Measurements from ENCODE around the gene EBF4. TPM values are rescaled to one million over a fixed set of nuclear protein-coding genes. Genes with fewer than 3 reads are reported as not detected.
A peak's percentile ranks its signal among the peaks of the same experiment; 100 is the strongest.
"Not testable (repeated sequence)": the region's sequence is repeated elsewhere in the genome, so short reads cannot be mapped to it uniquely, and the experiment has no call there.

EBF4 gene
- total RNA-seq, 2 experiments from 2014 or later = 5.9 to 6.6 TPM

- intact Hi-C loops (cut with micrococcal nuclease); H3K27ac Mint-ChIP-seq; CTCF ChIA-PET; H3K4me1 Mint-ChIP-seq (ENCODE audit: low read depth); POLR2A ChIA-PET; H3K9me3 Mint-ChIP-seq; H3K4me3 Mint-ChIP-seq; H3K36me3 Mint-ChIP-seq; DNase-seq: not testable (repeated sequence)
- H3K27me3 Mint-ChIP-seq = peaks cover 19% of the 10 kb centered on the region
Observed at GRCh38 chr20:2682040-2682439, 10.5 kb upstream of the EBF4 start.

GRCh38 chr20:2684817-2685216 lies 7.8 kb upstream of the EBF4 start:
- CTCF ChIA-PET = interaction anchor here (0.7 to 6.1 kb wide), 3 partner anchors 29 to 316 kb away, joined by 3 to 80 read pairs (median 4); no protein-coding TSS in a partner anchor
- Mint-ChIP-seq H3K4me1 (ENCODE audit: low read depth) (peaks cover 13% of the 10 kb centered on the region), H3K27me3 (peaks cover 14% of the 10 kb centered on the region)
- H3K4me3 Mint-ChIP-seq; H3K9me3 Mint-ChIP-seq; H3K36me3 Mint-ChIP-seq; DNase-seq; intact Hi-C loops (cut with micrococcal nuclease); H3K27ac Mint-ChIP-seq: not testable (repeated sequence)
- POLR2A ChIA-PET = interaction anchor here (1.1 kb wide), 1 partner anchor 57 kb away, joined by 3 read pairs; no protein-coding TSS in a partner anchor

- CTCF ChIA-PET = interaction anchor here (0.6 to 6.1 kb wide), 16 partner anchors 10 to 313 kb away, joined by 3 to 80 read pairs (median 4); partner anchors contain the start of gene NOP56
- H3K9me3 Mint-ChIP-seq = no peaks in the 10 kb centered on the region
- DNase-seq = no peak
- peaks cover 3% of the 10 kb centered on the region for H3K36me3 Mint-ChIP-seq
- peak overlapping the region; percentile 45 for H3K4me3 Mint-ChIP-seq
- H3K27me3 Mint-ChIP-seq = peaks cover 19% of the 10 kb centered on the region
- H3K4me1 Mint-ChIP-seq (ENCODE audit: low read depth) = peaks cover 22% of the 10 kb centered on the region
- H3K27ac Mint-ChIP-seq = no peak overlapping the region
- intact Hi-C loops (cut with micrococcal nuclease) = no loop called here
- POLR2A ChIA-PET = no interaction called here
Observed at GRCh38 chr20:2687514-2687913, 5.1 kb upstream of the EBF4 start.

- POLR2A ChIA-PET = interaction anchor here (0.8 to 1.1 kb wide), 3 partner anchors 24 to 359 kb away, joined by 3 read pairs; partner anchors contain the start of gene IDH3B
- H3K36me3 Mint-ChIP-seq = peaks cover 3% of the 10 kb centered on the region
- intact Hi-C loops (cut with micrococcal nuclease) = loop anchor here (1.0 to 2.0 kb wide), 4 partner anchors 55 to 313 kb away; no protein-coding TSS in a partner anchor
- H3K9me3 Mint-ChIP-seq = no peaks in the 10 kb centered on the region
- no peak overlapping the region for H3K27ac Mint-ChIP-seq
- CTCF ChIA-PET = interaction anchor here (0.6 to 6.1 kb wide), 16 partner anchors 12 to 313 kb away, joined by 3 to 80 read pairs (median 4); partner anchors contain the start of gene NOP56
- peak; percentile 90 for DNase-seq
- peaks cover 22% of the 10 kb centered on the region for H3K4me1 Mint-ChIP-seq (ENCODE audit: low read depth)
- H3K27me3 Mint-ChIP-seq = peaks cover 16% of the 10 kb centered on the region
- peak overlapping the region; percentile 45 for H3K4me3 Mint-ChIP-seq
Observed at GRCh38 chr20:2688041-2688591, 4.5 kb upstream of the EBF4 start.

- H3K27me3 Mint-ChIP-seq = peaks cover 27% of the 10 kb centered on the region
- POLR2A ChIA-PET = no interaction called here
- DNase-seq = no peak
- peaks cover 22% of the 10 kb centered on the region for H3K4me1 Mint-ChIP-seq (ENCODE audit: low read depth)
- peaks cover 3% of the 10 kb centered on the region for H3K36me3 Mint-ChIP-seq
- H3K4me3 Mint-ChIP-seq = no peak overlapping the region
- H3K9me3 Mint-ChIP-seq = no peaks in the 10 kb centered on the region
- CTCF ChIA-PET = interaction anchor here (1.2 to 6.1 kb wide), 3 partner anchors 53 to 363 kb away, joined by 4 to 80 read pairs (median 42); no protein-coding TSS in a partner anchor
- intact Hi-C loops (cut with micrococcal nuclease) = no loop called here
- no peak overlapping the region for H3K27ac Mint-ChIP-seq
Observed at GRCh38 chr20:2690213-2690612, 2.4 kb upstream of the EBF4 start.

- ChIA-PET CTCF (interaction anchor here (5.2 to 6.1 kb wide), 2 partner anchors 52 to 62 kb away, joined by 42 to 80 read pairs; no protein-coding TSS in a partner anchor), POLR2A (no interaction called here)
- Mint-ChIP-seq H3K4me1 (ENCODE audit: low read depth) (peaks cover 22% of the 10 kb centered on the region), H3K36me3 (peaks cover 3% of the 10 kb centered on the region), H3K27ac (no peak overlapping the region), H3K9me3 (no peaks in the 10 kb centered on the region), H3K27me3 (peaks cover 30% of the 10 kb centered on the region), H3K4me3 (no peak overlapping the region)
- no peak for DNase-seq
- intact Hi-C loops (cut with micrococcal nuclease) = no loop called here
Observed at GRCh38 chr20:2690718-2691117, 1.9 kb upstream of the EBF4 start.

GRCh38 chr20:2691127-2691526 lies 1.5 kb upstream of the EBF4 start:
- Mint-ChIP-seq H3K9me3 (no peaks in the 10 kb centered on the region), H3K27ac (no peak overlapping the region), H3K4me3 (peak overlapping the region; percentile 72), H3K4me1 (ENCODE audit: low read depth) (peaks cover 22% of the 10 kb centered on the region), H3K27me3 (peaks cover 34% of the 10 kb centered on the region), H3K36me3 (peaks cover 3% of the 10 kb centered on the region)
- intact Hi-C loops (cut with micrococcal nuclease) = no loop called here
- ChIA-PET POLR2A (no interaction called here), CTCF (interaction anchor here (1.0 to 1.7 kb wide), 2 partner anchors 52 to 62 kb away, joined by 3 to 5 read pairs; no protein-coding TSS in a partner anchor)
- DNase-seq = no peak

- intact Hi-C loops (cut with micrococcal nuclease) = no loop called here
- H3K4me3 Mint-ChIP-seq = peak overlapping the region; percentile 72
Observed at GRCh38 chr20:2691663-2692035, 931 bp upstream of the EBF4 start.

GRCh38 chr20:2692886-2693285 lies 306 bp downstream of the EBF4 start:
- H3K36me3 Mint-ChIP-seq = peaks cover 3% of the 10 kb centered on the region
- no peaks in the 10 kb centered on the region for H3K9me3 Mint-ChIP-seq
- peaks cover 17% of the 10 kb centered on the region for H3K4me1 Mint-ChIP-seq (ENCODE audit: low read depth)
- no peak overlapping the region for H3K27ac Mint-ChIP-seq
- peaks cover 40% of the 10 kb centered on the region for H3K27me3 Mint-ChIP-seq
- intact Hi-C loops (cut with micrococcal nuclease) = no loop called here
- peak; percentile 27 for DNase-seq
- ChIA-PET CTCF (interaction anchor here (0.7 to 1.7 kb wide), 4 partner anchors 25 to 60 kb away, joined by 3 to 5 read pairs (median 4); no protein-coding TSS in a partner anchor), POLR2A (no interaction called here)
- H3K4me3 Mint-ChIP-seq = no peak overlapping the region

More at GRCh38 chr20:2691663-2692035, 931 bp upstream of the EBF4 start:
- Mint-ChIP-seq H3K27me3 (peaks cover 36% of the 10 kb centered on the region), H3K36me3 (peaks cover 3% of the 10 kb centered on the region), H3K4me1 (ENCODE audit: low read depth) (peaks cover 22% of the 10 kb centered on the region), H3K9me3 (no peaks in the 10 kb centered on the region), H3K27ac (no peak overlapping the region)
- no peak for DNase-seq
- ChIA-PET CTCF (interaction anchor here (1.0 to 1.7 kb wide), 2 partner anchors 52 to 61 kb away, joined by 3 to 5 read pairs; no protein-coding TSS in a partner anchor), POLR2A (interaction anchor here (0.6 kb wide), 1 partner anchor 31 kb away, joined by 3 read pairs; no protein-coding TSS in a partner anchor)

GRCh38 chr20:2693286-2694007 lies 867 bp downstream of the EBF4 start:
- peaks cover 3% of the 10 kb centered on the region for H3K36me3 Mint-ChIP-seq
- CTCF ChIA-PET = interaction anchor here (0.9 to 1.5 kb wide), 5 partner anchors 24 to 360 kb away, joined by 3 to 6 read pairs (median 5); no protein-coding TSS in a partner anchor

GRCh38 chr20:2694008-2694471 lies 1.5 kb downstream of the EBF4 start:
- H3K36me3 Mint-ChIP-seq = peaks cover 3% of the 10 kb centered on the region
- peaks cover 9% of the 10 kb centered on the region for H3K4me1 Mint-ChIP-seq (ENCODE audit: low read depth)
- intact Hi-C loops (cut with micrococcal nuclease) = no loop called here
- H3K9me3 Mint-ChIP-seq = no peaks in the 10 kb centered on the region
- no peak overlapping the region for H3K27ac Mint-ChIP-seq
- peak overlapping the region; percentile 13 for H3K4me3 Mint-ChIP-seq
- ChIA-PET POLR2A (no interaction called here), CTCF (interaction anchor here (0.9 to 1.5 kb wide), 5 partner anchors 24 to 359 kb away, joined by 3 to 6 read pairs (median 5); no protein-coding TSS in a partner anchor)
- DNase-seq = no peak
- peaks cover 45% of the 10 kb centered on the region for H3K27me3 Mint-ChIP-seq

More at GRCh38 chr20:2693286-2694007, 867 bp downstream of the EBF4 start:
- H3K4me1 Mint-ChIP-seq (ENCODE audit: low read depth) = peaks cover 11% of the 10 kb centered on the region
- peak; percentile 61 for DNase-seq
- H3K9me3 Mint-ChIP-seq = no peaks in the 10 kb centered on the region
- peaks cover 42% of the 10 kb centered on the region for H3K27me3 Mint-ChIP-seq
- no peak overlapping the region for H3K4me3 Mint-ChIP-seq
- POLR2A ChIA-PET = no interaction called here
- no peak overlapping the region for H3K27ac Mint-ChIP-seq
- intact Hi-C loops (cut with micrococcal nuclease) = no loop called here

GRCh38 chr20:2694519-2694918 lies 1.9 kb downstream of the EBF4 start:
- Mint-ChIP-seq H3K4me3 (peak overlapping the region; percentile 13), H3K9me3 (no peaks in the 10 kb centered on the region), H3K36me3 (peaks cover 3% of the 10 kb centered on the region), H3K27ac (no peak overlapping the region), H3K4me1 (ENCODE audit: low read depth) (peaks cover 9% of the 10 kb centered on the region), H3K27me3 (peaks cover 45% of the 10 kb centered on the region)
- ChIA-PET CTCF (interaction anchor here (0.9 to 1.5 kb wide), 3 partner anchors 25 to 359 kb away, joined by 3 to 5 read pairs (median 5); no protein-coding TSS in a partner anchor), POLR2A (no interaction called here)
- intact Hi-C loops (cut with micrococcal nuclease) = no loop called here
- no peak for DNase-seq

All from activated CD4-positive, alpha-beta memory T cell treated with anti-CD3 and anti-CD28 coated beads for 36 hours (primary cell).